ENCODE data around the gene MAPK7.

DNA sequence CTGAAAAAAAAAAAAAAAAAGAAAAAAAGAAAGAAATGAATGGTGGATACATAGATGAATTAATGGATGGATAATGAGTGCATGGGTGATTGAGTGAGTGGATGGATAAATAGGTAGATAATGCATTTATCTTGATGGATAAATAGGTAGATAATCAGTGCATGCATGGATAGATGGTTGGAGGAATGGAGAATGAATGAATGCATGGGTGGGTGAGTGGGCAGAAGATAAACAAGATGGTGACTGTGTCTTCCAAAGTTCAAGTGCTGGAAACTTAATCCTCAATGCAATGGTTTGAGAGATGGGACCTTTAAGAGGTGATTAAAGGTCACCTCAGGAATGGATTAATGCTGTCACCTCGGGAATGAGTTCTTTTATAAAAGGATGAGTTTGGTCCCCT, 26.0 kb downstream of the MAPK7 start:
- TF ChIP-seq, protein P1, sequence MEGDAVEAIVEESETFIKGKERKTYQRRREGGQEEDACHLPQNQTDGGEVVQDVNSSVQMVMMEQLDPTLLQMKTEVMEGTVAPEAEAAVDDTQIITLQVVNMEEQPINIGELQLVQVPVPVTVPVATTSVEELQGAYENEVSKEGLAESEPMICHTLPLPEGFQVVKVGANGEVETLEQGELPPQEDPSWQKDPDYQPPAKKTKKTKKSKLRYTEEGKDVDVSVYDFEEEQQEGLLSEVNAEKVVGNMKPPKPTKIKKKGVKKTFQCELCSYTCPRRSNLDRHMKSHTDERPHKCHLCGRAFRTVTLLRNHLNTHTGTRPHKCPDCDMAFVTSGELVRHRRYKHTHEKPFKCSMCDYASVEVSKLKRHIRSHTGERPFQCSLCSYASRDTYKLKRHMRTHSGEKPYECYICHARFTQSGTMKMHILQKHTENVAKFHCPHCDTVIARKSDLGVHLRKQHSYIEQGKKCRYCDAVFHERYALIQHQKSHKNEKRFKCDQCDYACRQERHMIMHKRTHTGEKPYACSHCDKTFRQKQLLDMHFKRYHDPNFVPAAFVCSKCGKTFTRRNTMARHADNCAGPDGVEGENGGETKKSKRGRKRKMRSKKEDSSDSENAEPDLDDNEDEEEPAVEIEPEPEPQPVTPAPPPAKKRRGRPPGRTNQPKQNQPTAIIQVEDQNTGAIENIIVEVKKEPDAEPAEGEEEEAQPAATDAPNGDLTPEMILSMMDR (IDR thresholded peaks at IDR 0.05): no peak
- TF ChIP-seq EP300 (IDR thresholded peaks at IDR 0.05; ENCODE audit: low read depth): no peak

All from transverse colon (tissue), 3 donors.